HCT116 (cell line): ENCODE data around the gene ACVR1. TPM values are rescaled to one million over a fixed set of nuclear protein-coding genes. Genes with fewer than 3 reads are reported as not detected.

ENCODE experiments used
- ATAC-seq: fragments of 200-7000 bp; cut with Tn5 transposase; 2 replicates; pipeline ENCODE4 v1.9.1; 2020; ENCODE audit warnings: mild to moderate bottlenecking, moderate library complexity
- BruUV-seq: library from RNA; stranded (reverse); fragments of 400-500 nt; replicated peaks from 2 replicates; lab custom pipeline; 2021; lab: Mats Ljungman, UMichigan
- CTCF ChIA-PET: fragments of 300-600 bp; sonication (Branson Sonifier 250); formaldehyde crosslinking; loops from one replicate; lab custom pipeline; 2021; ENCODE audit warnings: antibody characterized with exemption; lab: Charles Lee
- POLR2A ChIA-PET: fragments of 300-600, 350-600 bp; sonication (Branson Sonifier 250); formaldehyde crosslinking; loops from one replicate; lab custom pipeline; 2021; ENCODE audit warnings: antibody characterized with exemption; lab: Charles Lee
- RAD21 ChIA-PET, 2 experiments: fragments of 300-600 bp; sonication (Branson Sonifier 250); formaldehyde crosslinking; loops; one replicate each; lab custom pipeline; 2023; ENCODE audit warnings: low total read pairs in 2 of 2; ENCODE audit not compliant: uncharacterized antibody in 2 of 2, unreplicated experiment in 2 of 2, low non-redundant PET in 1 of 2; lab: Charles Lee
- DNase-seq: peaks from one replicate; pipeline ENCODE4 v3.0.0-alpha.2; 2010; ENCODE audit warnings: low read depth, low spot score
- H2AFZ ChIP-seq: fragments of 200-600 bp; shearing (Covaris generic), sonication (generic); 2 replicates; pipeline ENCODE4 v1.6.1; 2017; ENCODE audit warnings: low read depth, mixed run types, mixed read lengths, antibody characterized with exemption, low read length; ENCODE audit not compliant: poor library complexity, severe bottlenecking
- H3K27ac ChIP-seq: 2 replicates; pipeline ENCODE4 v1.5.1; 2012; ENCODE audit warnings: low read depth, low read length
- H3K27me3 ChIP-seq: fragments of 200-600 bp; sonication (generic); 2 replicates; pipeline ENCODE4 v1.6.1; 2016; ENCODE audit warnings: mixed run types, low read length, mixed read lengths; ENCODE audit not compliant: insufficient read depth
- H3K36me3 ChIP-seq, 2 experiments: fragments of 200-500 bp in 1 of 2; fragments of 200-600 bp in 1 of 2; sonication (Bioruptor generic) in 1 of 2; sonication (generic) in 1 of 2; 2 replicates each; pipeline versions ENCODE4 v1.5.1 to v1.6.1; 2014 to 2016; ENCODE audit warnings: low read length in 2 of 2, inconsistent platforms in 1 of 2, mixed read lengths in 1 of 2, mixed run types in 1 of 2; ENCODE audit not compliant: insufficient read depth in 2 of 2, control insufficient read depth in 1 of 2
- H3K4me1 ChIP-seq, 2 experiments: fragments of 200-600 bp in 1 of 2; sonication (generic) in 1 of 2; 2 replicates each; pipeline versions ENCODE4 v1.5.1 to v1.6.1; 2012 to 2017; ENCODE audit warnings: low read length in 2 of 2, inconsistent platforms in 1 of 2, mild to moderate bottlenecking in 1 of 2, mixed read lengths in 1 of 2, mixed run types in 1 of 2, moderate library complexity in 1 of 2; ENCODE audit not compliant: insufficient read depth in 2 of 2, control insufficient read depth in 1 of 2
- H3K4me2 ChIP-seq: fragments of 200-600 bp; sonication (generic); 2 replicates; pipeline ENCODE4 v1.6.1; 2017; ENCODE audit warnings: mixed run types, low read length, mixed read lengths
- H3K4me3 ChIP-seq, 2 experiments: fragments of 200-600 bp in 1 of 2; sonication (generic) in 1 of 2; replicated peaks in 1 of 2; 2 replicates each; pipeline ENCODE4 v1.5.1; 2011 to 2016; ENCODE audit warnings: low read length in 2 of 2, control low read depth in 1 of 2, low read depth in 1 of 2, mild to moderate bottlenecking in 1 of 2, mixed read lengths in 1 of 2, mixed run types in 1 of 2
- H3K79me2 ChIP-seq: fragments of 200-600 bp; sonication (generic); 2 replicates; pipeline ENCODE4 v1.6.1; 2017; ENCODE audit warnings: mild to moderate bottlenecking, mixed run types, low read length, moderate library complexity, mixed read lengths; ENCODE audit not compliant: insufficient read depth
- H3K9ac ChIP-seq: fragments of 200-600 bp; sonication (generic); 2 replicates; pipeline ENCODE4 v1.6.1; 2016; ENCODE audit warnings: low read length, mixed read lengths
- H3K9me2 ChIP-seq: fragments of 200-600 bp; sonication (generic), shearing (Covaris generic); 2 replicates; pipeline ENCODE4 v1.6.1; 2017; ENCODE audit warnings: mixed run types, mild to moderate bottlenecking, moderate library complexity; ENCODE audit not compliant: insufficient read depth
- H3K9me3 ChIP-seq, 2 experiments: fragments of 200-500 bp in 1 of 2; fragments of 200-600 bp in 1 of 2; sonication (Bioruptor generic) in 1 of 2; sonication (generic) in 1 of 2; 2 replicates each; pipeline ENCODE4 v1.6.1; 2014 to 2017; ENCODE audit warnings: low read length in 2 of 2, mixed read lengths in 2 of 2, inconsistent platforms in 1 of 2, low read depth in 1 of 2, mild to moderate bottlenecking in 1 of 2, mixed run types in 1 of 2, moderate library complexity in 1 of 2; ENCODE audit not compliant: control insufficient read depth in 1 of 2, insufficient read depth in 1 of 2
- H4K20me1 ChIP-seq: fragments of 200-600 bp; sonication (generic), shearing (Covaris generic); 2 replicates; pipeline ENCODE4 v1.6.1; 2017; ENCODE audit warnings: mixed run types, mild to moderate bottlenecking, moderate library complexity; ENCODE audit not compliant: insufficient read depth
- EGR1 ChIP-seq: IDR thresholded peaks from 2 replicates; pipeline ENCODE4 v1.6.1; 2012; ENCODE audit warnings: low read depth
- ELF1 ChIP-seq: IDR thresholded peaks from 2 replicates; pipeline ENCODE4 v1.6.1; 2012; ENCODE audit warnings: low read depth, borderline replicate concordance
- EZH2phosphoT487 ChIP-seq: fragments of 200-600 bp; IDR thresholded peaks from 2 replicates; pipeline ENCODE4 v1.6.1; 2018; ENCODE audit warnings: antibody characterized with exemption, borderline replicate concordance
- JUND ChIP-seq: IDR thresholded peaks from 2 replicates; pipeline ENCODE4 v1.6.1; 2012
- POLR2A ChIP-seq: IDR thresholded peaks from 2 replicates; pipeline ENCODE4 v1.7.0; 2011; ENCODE audit warnings: borderline replicate concordance; ENCODE audit not compliant: insufficient read depth, insufficient read length; ENCODE audit errors: extremely low read depth
- POLR2AphosphoS5 ChIP-seq: IDR thresholded peaks from 2 replicates; pipeline ENCODE4 v1.6.1; 2011; ENCODE audit warnings: mild to moderate bottlenecking, low read depth, low read length, moderate library complexity
- RAD21 ChIP-seq: IDR thresholded peaks from 2 replicates; pipeline ENCODE4 v1.6.1; 2012; ENCODE audit warnings: low read depth, mild to moderate bottlenecking
- TCF7L2 ChIP-seq: IDR thresholded peaks from 2 replicates; pipeline ENCODE4 v1.7.0; 2011; ENCODE audit warnings: borderline replicate concordance, inconsistent platforms; ENCODE audit not compliant: insufficient read depth, insufficient read length; ENCODE audit errors: extremely low read depth
- YY1 ChIP-seq: IDR thresholded peaks from 2 replicates; pipeline ENCODE4 v1.6.1; 2011; ENCODE audit warnings: low read length, low read depth, moderate library complexity, mild to moderate bottlenecking; ENCODE audit not compliant: insufficient replicate concordance; ENCODE audit errors: extremely low read depth
- ZFX ChIP-seq: fragments of 450-650 bp; IDR thresholded peaks from 2 replicates; pipeline ENCODE4 v1.6.1; 2017
- ZNF274 ChIP-seq: fragments of 200-500 bp; sonication (Bioruptor generic); IDR thresholded peaks from 2 replicates; pipeline ENCODE4 v1.6.1; 2014; ENCODE audit warnings: mild to moderate bottlenecking, low read depth, low read length, inconsistent platforms
- intact Hi-C: fragments of 100-400 bp; cut with micrococcal nuclease; formaldehyde crosslinking; loops from 2 replicates; pipeline ENCODE4 v1.10.0; 2022
- total RNA-seq: library from RNA; stranded (reverse); gene quantifications from one replicate; pipeline ENCODE4 v1.2.1, GENCODE V29; 2021; ENCODE audit not compliant: unreplicated experiment
- TF ChIP-seq, protein P1 (sequence below): IDR thresholded peaks from 2 replicates; pipeline ENCODE4 v1.6.1; 2012; ENCODE audit warnings: low read depth
- TF ChIP-seq, protein P2 (sequence below): IDR thresholded peaks from 2 replicates; pipeline ENCODE4 v1.6.1; 2011; ENCODE audit warnings: mild to moderate bottlenecking, low read length, moderate library complexity; ENCODE audit not compliant: insufficient replicate concordance; ENCODE audit errors: extremely low read depth
- TF ChIP-seq, protein P3 (sequence below), 3 experiments: fragments of 200-600 bp in 1 of 3; sonication (generic) in 1 of 3; IDR thresholded peaks in 2 of 3; conservative IDR thresholded peaks in 1 of 3; 2 replicates each; pipeline ENCODE4 v1.5.1; 2012 to 2017; ENCODE audit warnings: low read depth in 2 of 3, low read length in 2 of 3, antibody characterized with exemption in 1 of 3, borderline replicate concordance in 1 of 3, control low read depth in 1 of 3, mild to moderate bottlenecking in 1 of 3, mixed read lengths in 1 of 3, mixed run types in 1 of 3, moderate library complexity in 1 of 3; ENCODE audit not compliant: insufficient read depth in 1 of 3

The ACVR1 gene
- total RNA-seq, 1 experiment from 2014 or later: 16.9 TPM

DNA sequence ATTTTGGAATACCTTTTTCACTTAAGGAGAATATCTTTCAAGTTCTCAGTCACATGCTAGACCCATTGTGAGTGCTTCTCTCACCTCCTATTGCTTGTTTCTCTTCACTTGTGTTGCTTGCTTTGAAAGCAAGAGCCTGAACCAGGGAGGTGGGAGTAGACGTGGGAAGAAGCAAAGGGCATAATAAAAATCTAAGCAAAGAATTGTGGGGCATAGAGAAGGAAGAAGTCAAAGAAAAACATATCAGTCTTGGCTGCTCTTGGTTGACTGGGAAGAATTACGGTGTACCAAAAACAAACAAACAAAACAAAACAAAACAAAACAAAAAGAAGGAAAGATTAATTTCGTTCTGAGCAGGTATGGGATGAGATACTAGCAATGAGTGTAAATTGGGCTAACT lies 48.9 kb upstream of the ACVR1 start:
- H3K79me2 ChIP-seq: no peaks in the 10 kb centered on the region
- H3K4me2 ChIP-seq: no peak overlapping the region
- no peaks in the 10 kb centered on the region for H3K27me3 ChIP-seq
- H3K4me3 ChIP-seq: no peak overlapping the region
- H3K4me1 ChIP-seq: no peaks in the 10 kb centered on the region
- no peaks in the 10 kb centered on the region for H4K20me1 ChIP-seq
- TF ChIP-seq EZH2phosphoT487: no peak
- TF ChIP-seq YY1: no peak
- TF ChIP-seq, protein P1, sequence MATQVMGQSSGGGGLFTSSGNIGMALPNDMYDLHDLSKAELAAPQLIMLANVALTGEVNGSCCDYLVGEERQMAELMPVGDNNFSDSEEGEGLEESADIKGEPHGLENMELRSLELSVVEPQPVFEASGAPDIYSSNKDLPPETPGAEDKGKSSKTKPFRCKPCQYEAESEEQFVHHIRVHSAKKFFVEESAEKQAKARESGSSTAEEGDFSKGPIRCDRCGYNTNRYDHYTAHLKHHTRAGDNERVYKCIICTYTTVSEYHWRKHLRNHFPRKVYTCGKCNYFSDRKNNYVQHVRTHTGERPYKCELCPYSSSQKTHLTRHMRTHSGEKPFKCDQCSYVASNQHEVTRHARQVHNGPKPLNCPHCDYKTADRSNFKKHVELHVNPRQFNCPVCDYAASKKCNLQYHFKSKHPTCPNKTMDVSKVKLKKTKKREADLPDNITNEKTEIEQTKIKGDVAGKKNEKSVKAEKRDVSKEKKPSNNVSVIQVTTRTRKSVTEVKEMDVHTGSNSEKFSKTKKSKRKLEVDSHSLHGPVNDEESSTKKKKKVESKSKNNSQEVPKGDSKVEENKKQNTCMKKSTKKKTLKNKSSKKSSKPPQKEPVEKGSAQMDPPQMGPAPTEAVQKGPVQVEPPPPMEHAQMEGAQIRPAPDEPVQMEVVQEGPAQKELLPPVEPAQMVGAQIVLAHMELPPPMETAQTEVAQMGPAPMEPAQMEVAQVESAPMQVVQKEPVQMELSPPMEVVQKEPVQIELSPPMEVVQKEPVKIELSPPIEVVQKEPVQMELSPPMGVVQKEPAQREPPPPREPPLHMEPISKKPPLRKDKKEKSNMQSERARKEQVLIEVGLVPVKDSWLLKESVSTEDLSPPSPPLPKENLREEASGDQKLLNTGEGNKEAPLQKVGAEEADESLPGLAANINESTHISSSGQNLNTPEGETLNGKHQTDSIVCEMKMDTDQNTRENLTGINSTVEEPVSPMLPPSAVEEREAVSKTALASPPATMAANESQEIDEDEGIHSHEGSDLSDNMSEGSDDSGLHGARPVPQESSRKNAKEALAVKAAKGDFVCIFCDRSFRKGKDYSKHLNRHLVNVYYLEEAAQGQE: no peak
- no peak for TF ChIP-seq EGR1
- TF ChIP-seq JUND: no peak
- TF ChIP-seq, protein P2, sequence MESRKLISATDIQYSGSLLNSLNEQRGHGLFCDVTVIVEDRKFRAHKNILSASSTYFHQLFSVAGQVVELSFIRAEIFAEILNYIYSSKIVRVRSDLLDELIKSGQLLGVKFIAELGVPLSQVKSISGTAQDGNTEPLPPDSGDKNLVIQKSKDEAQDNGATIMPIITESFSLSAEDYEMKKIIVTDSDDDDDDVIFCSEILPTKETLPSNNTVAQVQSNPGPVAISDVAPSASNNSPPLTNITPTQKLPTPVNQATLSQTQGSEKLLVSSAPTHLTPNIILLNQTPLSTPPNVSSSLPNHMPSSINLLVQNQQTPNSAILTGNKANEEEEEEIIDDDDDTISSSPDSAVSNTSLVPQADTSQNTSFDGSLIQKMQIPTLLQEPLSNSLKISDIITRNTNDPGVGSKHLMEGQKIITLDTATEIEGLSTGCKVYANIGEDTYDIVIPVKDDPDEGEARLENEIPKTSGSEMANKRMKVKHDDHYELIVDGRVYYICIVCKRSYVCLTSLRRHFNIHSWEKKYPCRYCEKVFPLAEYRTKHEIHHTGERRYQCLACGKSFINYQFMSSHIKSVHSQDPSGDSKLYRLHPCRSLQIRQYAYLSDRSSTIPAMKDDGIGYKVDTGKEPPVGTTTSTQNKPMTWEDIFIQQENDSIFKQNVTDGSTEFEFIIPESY: no peak
- no peak for TF ChIP-seq POLR2AphosphoS5
- no peak for TF ChIP-seq RAD21
- TF ChIP-seq ELF1: no peak
- TF ChIP-seq ZFX: no peak
- no peak for TF ChIP-seq POLR2A
- TF ChIP-seq, protein P3, sequence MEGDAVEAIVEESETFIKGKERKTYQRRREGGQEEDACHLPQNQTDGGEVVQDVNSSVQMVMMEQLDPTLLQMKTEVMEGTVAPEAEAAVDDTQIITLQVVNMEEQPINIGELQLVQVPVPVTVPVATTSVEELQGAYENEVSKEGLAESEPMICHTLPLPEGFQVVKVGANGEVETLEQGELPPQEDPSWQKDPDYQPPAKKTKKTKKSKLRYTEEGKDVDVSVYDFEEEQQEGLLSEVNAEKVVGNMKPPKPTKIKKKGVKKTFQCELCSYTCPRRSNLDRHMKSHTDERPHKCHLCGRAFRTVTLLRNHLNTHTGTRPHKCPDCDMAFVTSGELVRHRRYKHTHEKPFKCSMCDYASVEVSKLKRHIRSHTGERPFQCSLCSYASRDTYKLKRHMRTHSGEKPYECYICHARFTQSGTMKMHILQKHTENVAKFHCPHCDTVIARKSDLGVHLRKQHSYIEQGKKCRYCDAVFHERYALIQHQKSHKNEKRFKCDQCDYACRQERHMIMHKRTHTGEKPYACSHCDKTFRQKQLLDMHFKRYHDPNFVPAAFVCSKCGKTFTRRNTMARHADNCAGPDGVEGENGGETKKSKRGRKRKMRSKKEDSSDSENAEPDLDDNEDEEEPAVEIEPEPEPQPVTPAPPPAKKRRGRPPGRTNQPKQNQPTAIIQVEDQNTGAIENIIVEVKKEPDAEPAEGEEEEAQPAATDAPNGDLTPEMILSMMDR (IDR thresholded peaks at IDR 0.05 in 2 of 3, conservative IDR thresholded peaks at IDR 0.05 in 1 of 3; ENCODE audit: borderline replicate concordance in 1 of 3, insufficient read depth in 1 of 3, low read depth in 2 of 3, low read length in 2 of 3): no peak
- no peak for TF ChIP-seq TCF7L2
- TF ChIP-seq ZNF274: no peak
- BruUV-seq: no TSS peak
- POLR2A ChIA-PET: no interaction called here
- no peak for ATAC-seq
- no peak overlapping the region for H3K9ac ChIP-seq
- no peaks in the 10 kb centered on the region for H3K9me3 ChIP-seq
- CTCF ChIA-PET: no interaction called here
- H3K27ac ChIP-seq: no peak overlapping the region
- no peak for DNase-seq
- H2AFZ ChIP-seq: no peak overlapping the region
- RAD21 ChIA-PET: no interaction called here
- no peaks in the 10 kb centered on the region for H3K9me2 ChIP-seq
- intact Hi-C loops: no loop called here
- H3K36me3 ChIP-seq: no peaks in the 10 kb centered on the region
